ENCODE measurements around the gene FMO4.

FMO4 gene

GRCh38 chr1:171296897-171297296, 17.1 kb upstream of the FMO4 start:
- H3K27ac ChIP-seq: no peak overlapping the region
- no peak for TF ChIP-seq CTCF (IDR thresholded peaks at IDR 0.05)
- no peak for DNase-seq (ENCODE audit: low spot score)
- H3K4me3 ChIP-seq: no peak overlapping the region

GRCh38 chr1:171298696-171299095, 15.3 kb upstream of the FMO4 start:
- no peak overlapping the region for H3K4me3 ChIP-seq
- no peak overlapping the region for H3K27ac ChIP-seq
- TF ChIP-seq CTCF (IDR thresholded peaks at IDR 0.05): no peak
- no peak for DNase-seq (ENCODE audit: low spot score)

GRCh38 chr1:171299342-171299741, 14.6 kb upstream of the FMO4 start:
- no peak overlapping the region for H3K27ac ChIP-seq
- DNase-seq (ENCODE audit: low spot score): no peak
- H3K4me3 ChIP-seq: no peak overlapping the region
- TF ChIP-seq CTCF (IDR thresholded peaks at IDR 0.05): no peak

- H3K27ac ChIP-seq: no peak overlapping the region
- no peak for DNase-seq (ENCODE audit: low spot score)
Observed at GRCh38 chr1:171300401-171300800, 13.6 kb upstream of the FMO4 start.

GRCh38 chr1:171310661-171311087, 3.3 kb upstream of the FMO4 start:
- no peak overlapping the region for H3K27ac ChIP-seq
- no peak overlapping the region for H3K4me3 ChIP-seq
- TF ChIP-seq CTCF (IDR thresholded peaks at IDR 0.05): no peak

More at GRCh38 chr1:171300401-171300800, 13.6 kb upstream of the FMO4 start:
- no peak for TF ChIP-seq CTCF (IDR thresholded peaks at IDR 0.05)
- H3K4me3 ChIP-seq: no peak overlapping the region

GRCh38 chr1:171311771-171312558, 2.0 kb upstream of the FMO4 start:
- no peak for TF ChIP-seq CTCF (IDR thresholded peaks at IDR 0.05)
- no peak overlapping the region for H3K4me3 ChIP-seq
- no peak for DNase-seq (ENCODE audit: low spot score)
- H3K27ac ChIP-seq: no peak overlapping the region

More at GRCh38 chr1:171310661-171311087, 3.3 kb upstream of the FMO4 start:
- DNase-seq (ENCODE audit: low spot score): no peak

- DNase-seq (ENCODE audit: low spot score): no peak
- H3K4me3 ChIP-seq: peak overlapping the region; percentile 6
- H3K27ac ChIP-seq: peak overlapping the region; percentile 80 to 86
- TF ChIP-seq CTCF (IDR thresholded peaks at IDR 0.05): no peak
Observed at GRCh38 chr1:171313319-171313834, 606 bp upstream of the FMO4 start.

Measured in coronary artery (tissue), 2 donors.